ENCODE data around the gene CCDC141. TPM values are rescaled to one million over a fixed set of nuclear protein-coding genes. Genes with fewer than 3 reads are reported as not detected.

The CCDC141 gene
- total and polyA plus RNA-seq, 2 experiments from 2014 or later: 11.7 to 13.4 TPM

DNA sequence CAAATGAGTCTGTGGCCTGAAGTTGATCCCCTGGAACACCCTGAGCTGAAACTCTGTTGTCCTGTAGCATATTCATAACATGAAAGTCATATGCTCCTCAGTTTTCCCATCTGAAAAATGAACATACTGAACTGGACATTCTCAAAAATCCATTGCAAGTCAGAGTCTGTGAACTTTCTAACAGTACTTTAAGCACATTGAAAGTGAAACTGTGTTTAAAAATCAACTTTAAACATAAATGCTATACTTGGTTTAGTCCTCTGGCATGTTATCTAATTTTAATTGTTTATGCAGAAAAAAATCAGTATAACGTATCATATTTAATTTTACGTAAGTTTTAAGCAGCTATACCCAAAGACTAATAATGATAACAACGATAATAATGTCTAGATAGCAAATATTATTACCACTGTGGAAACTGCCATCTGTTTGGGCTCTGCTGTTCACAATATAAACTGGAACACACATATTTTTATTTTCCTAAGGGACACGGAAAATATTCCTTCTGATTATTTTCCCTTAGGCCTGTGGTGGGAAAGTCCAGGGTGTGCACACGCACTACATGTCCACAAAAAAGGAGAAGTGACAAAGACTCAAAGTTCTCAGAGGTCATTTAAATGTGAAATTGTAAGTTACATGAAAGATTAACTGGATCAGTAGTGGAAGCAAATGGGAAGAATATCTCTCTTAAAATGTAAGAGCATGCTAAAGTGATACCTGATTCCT, 186.6 kb downstream of the CCDC141 start:
- Mint-ChIP-seq H3K4me1 (peaks cover 30% of the 10 kb centered on the region), H3K27me3 (ENCODE audit: insufficient read depth, low read depth, poor library complexity) (peaks cover 3% of the 10 kb centered on the region), H3K36me3 (ENCODE audit: low read depth) (peaks cover 12% of the 10 kb centered on the region; the same call in 1 of the 3 replicates), H3K4me3 (no peak overlapping the region), H3K9me3 (peaks cover 2% of the 10 kb centered on the region; the same call in 1 of the 3 replicates), H3K27ac (no peak overlapping the region; the same call in 1 of the 2 replicates)
- DNase-seq (ENCODE audit: low spot score) (no peak), ATAC-seq (no peak)
- Histone ChIP-seq H3K9me2 (ENCODE audit: insufficient read depth) (no peaks in the 10 kb centered on the region), H3K27ac (ENCODE audit: low read depth) (no peak overlapping the region), H3K27me3 (ENCODE audit: insufficient read depth) (no peaks in the 10 kb centered on the region), H3K4me1 (ENCODE audit: insufficient read depth) (peaks cover 29% of the 10 kb centered on the region), H3F3A (replicated peaks; ENCODE audit: low read depth) (no peaks in the 10 kb centered on the region), H2AFZ (peak overlapping the region; percentile 28; the same call in 1 of the 2 replicates), H4K20me1 (replicated peaks; ENCODE audit: insufficient read depth) (no peaks in the 10 kb centered on the region), H3K4me3 (no peak overlapping the region), H3K79me2 (replicated peaks; ENCODE audit: insufficient read depth) (no peaks in the 10 kb centered on the region), H3K4me2 (peak overlapping the region; percentile 23), H3K36me3 (ENCODE audit: insufficient read depth) (no peaks in the 10 kb centered on the region)
- TF ChIP-seq STAT1 (IDR thresholded peaks at IDR 0.05; ENCODE audit: unreplicated experiment): no peak
- TF ChIP-seq EZH2 (IDR thresholded peaks at IDR 0.05; ENCODE audit: low read depth, unreplicated experiment): no peak
- no peak for TF ChIP-seq ZNF462 (CRISPR knock-in tag; IDR thresholded peaks at IDR 0.05)
- TF ChIP-seq JUNB (IDR thresholded peaks at IDR 0.05; ENCODE audit: unreplicated experiment): no peak
- TF ChIP-seq REST (IDR thresholded peaks at IDR 0.05; ENCODE audit: unreplicated experiment): no peak
- no peak for TF ChIP-seq ZNF114 (CRISPR knock-in tag; IDR thresholded peaks at IDR 0.05)
- TF ChIP-seq ZNF331 (CRISPR knock-in tag; IDR thresholded peaks at IDR 0.05; ENCODE audit: low read depth): no peak
- TF ChIP-seq EZH2phosphoT487 (IDR thresholded peaks at IDR 0.05; ENCODE audit: unreplicated experiment): no peak
- TF ChIP-seq NANOG (IDR thresholded peaks at IDR 0.05; ENCODE audit: borderline replicate concordance): no peak
- TF ChIP-seq CREB1 (CRISPR knock-in tag; IDR thresholded peaks at IDR 0.05; ENCODE audit: low read depth): no peak
- TF ChIP-seq, protein P1, sequence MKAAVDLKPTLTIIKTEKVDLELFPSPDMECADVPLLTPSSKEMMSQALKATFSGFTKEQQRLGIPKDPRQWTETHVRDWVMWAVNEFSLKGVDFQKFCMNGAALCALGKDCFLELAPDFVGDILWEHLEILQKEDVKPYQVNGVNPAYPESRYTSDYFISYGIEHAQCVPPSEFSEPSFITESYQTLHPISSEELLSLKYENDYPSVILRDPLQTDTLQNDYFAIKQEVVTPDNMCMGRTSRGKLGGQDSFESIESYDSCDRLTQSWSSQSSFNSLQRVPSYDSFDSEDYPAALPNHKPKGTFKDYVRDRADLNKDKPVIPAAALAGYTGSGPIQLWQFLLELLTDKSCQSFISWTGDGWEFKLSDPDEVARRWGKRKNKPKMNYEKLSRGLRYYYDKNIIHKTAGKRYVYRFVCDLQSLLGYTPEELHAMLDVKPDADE (IDR thresholded peaks at IDR 0.05): no peak
- TF ChIP-seq POLR2AphosphoS5 (IDR thresholded peaks at IDR 0.05; ENCODE audit: low read depth): no peak
- TF ChIP-seq CTCF (conservative IDR thresholded peaks at IDR 0.05; ENCODE audit: low read depth in 2 of 2): no peak

Data from GM23338 (cell line).